ENCODE data around the gene MALAT1. TPM values are rescaled to one million over a fixed set of nuclear protein-coding genes. Genes with fewer than 3 reads are reported as not detected.

Gene MALAT1
- total and polyA plus RNA-seq, 2 of the 13 experiments (the other 11 are each of a cell fraction or from before 2014, with no cell fraction given) = 143 to 1,237 TPM

DNA sequence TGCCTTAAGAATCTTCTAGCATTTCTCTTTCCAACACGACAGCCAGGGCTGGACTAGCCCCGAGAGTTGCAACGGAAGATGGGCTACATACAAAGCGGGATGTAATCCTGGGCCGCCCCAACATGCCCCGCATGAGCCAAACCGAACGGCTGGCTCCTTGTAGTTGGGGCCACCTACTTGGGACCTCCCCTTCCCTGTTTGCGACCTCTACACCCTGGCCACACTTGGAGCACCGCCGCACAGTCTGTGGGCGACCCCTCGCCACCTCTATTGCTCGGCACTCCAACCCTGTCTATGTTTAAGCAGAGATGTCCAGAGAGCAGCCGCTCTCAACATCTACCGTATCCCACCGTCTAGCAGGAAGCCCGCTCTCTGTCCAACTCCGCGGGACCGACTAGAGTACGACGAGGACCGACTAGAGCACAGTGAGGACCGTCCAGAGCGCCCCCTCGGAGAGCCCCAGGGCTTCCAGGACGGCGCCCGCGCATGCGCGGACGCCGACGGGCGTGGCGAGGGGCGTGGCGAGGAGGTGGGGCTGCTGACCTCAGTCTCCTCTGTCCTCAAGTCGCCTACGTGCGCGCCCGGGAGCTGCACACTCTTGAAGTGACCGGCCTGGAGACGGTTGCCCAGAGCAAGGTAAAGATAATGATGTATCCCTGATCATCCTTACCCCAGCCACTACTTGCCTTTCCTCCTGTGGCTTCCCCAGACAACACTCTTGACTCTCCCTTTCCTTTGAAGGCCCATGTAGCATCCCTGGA, 44.0 kb upstream of the MALAT1 start (continued):
- TF ChIP-seq, protein P1, sequence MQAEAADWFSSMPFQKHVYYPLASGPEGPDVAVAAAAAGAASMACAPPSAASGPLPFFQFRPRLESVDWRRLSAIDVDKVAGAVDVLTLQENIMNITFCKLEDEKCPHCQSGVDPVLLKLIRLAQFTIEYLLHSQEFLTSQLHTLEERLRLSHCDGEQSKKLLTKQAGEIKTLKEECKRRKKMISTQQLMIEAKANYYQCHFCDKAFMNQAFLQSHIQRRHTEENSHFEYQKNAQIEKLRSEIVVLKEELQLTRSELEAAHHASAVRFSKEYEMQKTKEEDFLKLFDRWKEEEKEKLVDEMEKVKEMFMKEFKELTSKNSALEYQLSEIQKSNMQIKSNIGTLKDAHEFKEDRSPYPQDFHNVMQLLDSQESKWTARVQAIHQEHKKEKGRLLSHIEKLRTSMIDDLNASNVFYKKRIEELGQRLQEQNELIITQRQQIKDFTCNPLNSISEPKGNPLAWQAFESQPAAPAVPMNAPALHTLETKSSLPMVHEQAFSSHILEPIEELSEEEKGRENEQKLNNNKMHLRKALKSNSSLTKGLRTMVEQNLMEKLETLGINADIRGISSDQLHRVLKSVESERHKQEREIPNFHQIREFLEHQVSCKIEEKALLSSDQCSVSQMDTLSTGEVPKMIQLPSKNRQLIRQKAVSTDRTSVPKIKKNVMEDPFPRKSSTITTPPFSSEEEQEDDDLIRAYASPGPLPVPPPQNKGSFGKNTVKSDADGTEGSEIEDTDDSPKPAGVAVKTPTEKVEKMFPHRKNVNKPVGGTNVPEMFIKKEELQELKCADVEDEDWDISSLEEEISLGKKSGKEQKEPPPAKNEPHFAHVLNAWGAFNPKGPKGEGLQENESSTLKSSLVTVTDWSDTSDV (CRISPR knock-in tag; IDR thresholded peaks at IDR 0.05) = 0 out of 2 replicates have a peak, but pooled peaks have one; percentile 67
- TF ChIP-seq GTF3A (CRISPR knock-in tag; conservative IDR thresholded peaks at IDR 0.05) = no peak
- no peak for TF ChIP-seq TCF12 (IDR thresholded peaks at IDR 0.05)
- TF ChIP-seq TCF12 (CRISPR knock-in tag; IDR thresholded peaks at IDR 0.05) = 0 out of 2 replicates have a peak, but pooled peaks have one; percentile 44
- TF ChIP-seq RCOR2 (CRISPR knock-in tag; IDR thresholded peaks at IDR 0.05) = no peak
- TF ChIP-seq NFE2 (CRISPR knock-in tag; IDR thresholded peaks at IDR 0.05) = no peak
- no peak for TF ChIP-seq KLF13 (CRISPR knock-in tag; IDR thresholded peaks at IDR 0.05)
- TF ChIP-seq, protein P2, sequence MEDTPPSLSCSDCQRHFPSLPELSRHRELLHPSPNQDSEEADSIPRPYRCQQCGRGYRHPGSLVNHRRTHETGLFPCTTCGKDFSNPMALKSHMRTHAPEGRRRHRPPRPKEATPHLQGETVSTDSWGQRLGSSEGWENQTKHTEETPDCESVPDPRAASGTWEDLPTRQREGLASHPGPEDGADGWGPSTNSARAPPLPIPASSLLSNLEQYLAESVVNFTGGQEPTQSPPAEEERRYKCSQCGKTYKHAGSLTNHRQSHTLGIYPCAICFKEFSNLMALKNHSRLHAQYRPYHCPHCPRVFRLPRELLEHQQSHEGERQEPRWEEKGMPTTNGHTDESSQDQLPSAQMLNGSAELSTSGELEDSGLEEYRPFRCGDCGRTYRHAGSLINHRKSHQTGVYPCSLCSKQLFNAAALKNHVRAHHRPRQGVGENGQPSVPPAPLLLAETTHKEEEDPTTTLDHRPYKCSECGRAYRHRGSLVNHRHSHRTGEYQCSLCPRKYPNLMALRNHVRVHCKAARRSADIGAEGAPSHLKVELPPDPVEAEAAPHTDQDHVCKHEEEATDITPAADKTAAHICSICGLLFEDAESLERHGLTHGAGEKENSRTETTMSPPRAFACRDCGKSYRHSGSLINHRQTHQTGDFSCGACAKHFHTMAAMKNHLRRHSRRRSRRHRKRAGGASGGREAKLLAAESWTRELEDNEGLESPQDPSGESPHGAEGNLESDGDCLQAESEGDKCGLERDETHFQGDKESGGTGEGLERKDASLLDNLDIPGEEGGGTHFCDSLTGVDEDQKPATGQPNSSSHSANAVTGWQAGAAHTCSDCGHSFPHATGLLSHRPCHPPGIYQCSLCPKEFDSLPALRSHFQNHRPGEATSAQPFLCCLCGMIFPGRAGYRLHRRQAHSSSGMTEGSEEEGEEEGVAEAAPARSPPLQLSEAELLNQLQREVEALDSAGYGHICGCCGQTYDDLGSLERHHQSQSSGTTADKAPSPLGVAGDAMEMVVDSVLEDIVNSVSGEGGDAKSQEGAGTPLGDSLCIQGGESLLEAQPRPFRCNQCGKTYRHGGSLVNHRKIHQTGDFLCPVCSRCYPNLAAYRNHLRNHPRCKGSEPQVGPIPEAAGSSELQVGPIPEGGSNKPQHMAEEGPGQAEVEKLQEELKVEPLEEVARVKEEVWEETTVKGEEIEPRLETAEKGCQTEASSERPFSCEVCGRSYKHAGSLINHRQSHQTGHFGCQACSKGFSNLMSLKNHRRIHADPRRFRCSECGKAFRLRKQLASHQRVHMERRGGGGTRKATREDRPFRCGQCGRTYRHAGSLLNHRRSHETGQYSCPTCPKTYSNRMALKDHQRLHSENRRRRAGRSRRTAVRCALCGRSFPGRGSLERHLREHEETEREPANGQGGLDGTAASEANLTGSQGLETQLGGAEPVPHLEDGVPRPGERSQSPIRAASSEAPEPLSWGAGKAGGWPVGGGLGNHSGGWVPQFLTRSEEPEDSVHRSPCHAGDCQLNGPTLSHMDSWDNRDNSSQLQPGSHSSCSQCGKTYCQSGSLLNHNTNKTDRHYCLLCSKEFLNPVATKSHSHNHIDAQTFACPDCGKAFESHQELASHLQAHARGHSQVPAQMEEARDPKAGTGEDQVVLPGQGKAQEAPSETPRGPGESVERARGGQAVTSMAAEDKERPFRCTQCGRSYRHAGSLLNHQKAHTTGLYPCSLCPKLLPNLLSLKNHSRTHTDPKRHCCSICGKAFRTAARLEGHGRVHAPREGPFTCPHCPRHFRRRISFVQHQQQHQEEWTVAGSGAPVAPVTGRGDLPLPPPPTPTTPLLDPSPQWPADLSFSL (CRISPR knock-in tag; IDR thresholded peaks at IDR 0.05) = no peak
- TF ChIP-seq, protein P3, sequence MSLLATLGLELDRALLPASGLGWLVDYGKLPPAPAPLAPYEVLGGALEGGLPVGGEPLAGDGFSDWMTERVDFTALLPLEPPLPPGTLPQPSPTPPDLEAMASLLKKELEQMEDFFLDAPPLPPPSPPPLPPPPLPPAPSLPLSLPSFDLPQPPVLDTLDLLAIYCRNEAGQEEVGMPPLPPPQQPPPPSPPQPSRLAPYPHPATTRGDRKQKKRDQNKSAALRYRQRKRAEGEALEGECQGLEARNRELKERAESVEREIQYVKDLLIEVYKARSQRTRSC (CRISPR knock-in tag; IDR thresholded peaks at IDR 0.05; ENCODE audit: low read depth) = no peak
- TF ChIP-seq SRSF1 (optimal IDR thresholded peaks at IDR 0.05; ENCODE audit: low read depth, low read length) = no peak
- no peak for TF ChIP-seq ZNF746 (CRISPR knock-in tag; IDR thresholded peaks at IDR 0.05)
- no peak for TF ChIP-seq HCFC1 (IDR thresholded peaks at IDR 0.05; ENCODE audit: low read depth, low read length)
- TF ChIP-seq, protein P4, sequence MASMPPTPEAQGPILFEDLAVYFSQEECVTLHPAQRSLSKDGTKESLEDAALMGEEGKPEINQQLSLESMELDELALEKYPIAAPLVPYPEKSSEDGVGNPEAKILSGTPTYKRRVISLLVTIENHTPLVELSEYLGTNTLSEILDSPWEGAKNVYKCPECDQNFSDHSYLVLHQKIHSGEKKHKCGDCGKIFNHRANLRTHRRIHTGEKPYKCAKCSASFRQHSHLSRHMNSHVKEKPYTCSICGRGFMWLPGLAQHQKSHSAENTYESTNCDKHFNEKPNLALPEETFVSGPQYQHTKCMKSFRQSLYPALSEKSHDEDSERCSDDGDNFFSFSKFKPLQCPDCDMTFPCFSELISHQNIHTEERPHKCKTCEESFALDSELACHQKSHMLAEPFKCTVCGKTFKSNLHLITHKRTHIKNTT (CRISPR knock-in tag; IDR thresholded peaks at IDR 0.05) = no peak
- TF ChIP-seq MLLT10 (CRISPR knock-in tag; IDR thresholded peaks at IDR 0.05) = no peak
- TF ChIP-seq TBP (CRISPR knock-in tag; IDR thresholded peaks at IDR 0.05) = no peak
- TF ChIP-seq, protein P5, sequence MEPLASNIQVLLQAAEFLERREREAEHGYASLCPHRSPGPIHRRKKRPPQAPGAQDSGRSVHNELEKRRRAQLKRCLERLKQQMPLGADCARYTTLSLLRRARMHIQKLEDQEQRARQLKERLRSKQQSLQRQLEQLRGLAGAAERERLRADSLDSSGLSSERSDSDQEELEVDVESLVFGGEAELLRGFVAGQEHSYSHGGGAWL (CRISPR knock-in tag; IDR thresholded peaks at IDR 0.05) = no peak

All from HepG2 (cell line).